ENCODE results near the gene CCDC85C. TPM values are rescaled to one million over a fixed set of nuclear protein-coding genes. Genes with fewer than 3 reads are reported as not detected.

The CCDC85C gene
- total RNA-seq, 1 experiment from 2014 or later, result 35.8 TPM

GRCh38 chr14:99463974-99464373 is 140.0 kb downstream of the CCDC85C start:
- peaks cover 36% of the 10 kb centered on the region for H3K4me1 Mint-ChIP-seq
- no peak overlapping the region for H3K27ac Mint-ChIP-seq

More at GRCh38 chr14:99463974-99464373, 140.0 kb downstream of the CCDC85C start:
- no peak for DNase-seq (ENCODE audit: low spot score)
- POLR2A ChIA-PET, result no interaction called here
- CTCF ChIA-PET, result interaction anchor here (0.5 to 1.4 kb wide), 3 partner anchors 24 to 164 kb away, joined by 3 to 4 read pairs (median 3); no protein-coding TSS in a partner anchor
- TF ChIP-seq CTCF (IDR thresholded peaks at IDR 0.05) (no peak), GABPB1 (CRISPR knock-in tag; IDR thresholded peaks at IDR 0.05) (no peak), HMGA2 (CRISPR knock-in tag; IDR thresholded peaks at IDR 0.05) (no peak), OVOL2 (CRISPR knock-in tag; IDR thresholded peaks at IDR 0.05; ENCODE audit: borderline replicate concordance) (no peak), FOXK1 (CRISPR knock-in tag; IDR thresholded peaks at IDR 0.05) (no peak), ZNF416 (CRISPR knock-in tag; IDR thresholded peaks at IDR 0.05) (no peak), CBFB (CRISPR knock-in tag; IDR thresholded peaks at IDR 0.05; ENCODE audit: low read depth) (no peak), ZNF121 (CRISPR knock-in tag; IDR thresholded peaks at IDR 0.05) (no peak), USF2 (CRISPR knock-in tag; IDR thresholded peaks at IDR 0.05) (no peak), ZNF423 (CRISPR knock-in tag; IDR thresholded peaks at IDR 0.05) (no peak), PRDM15 (CRISPR knock-in tag; IDR thresholded peaks at IDR 0.05) (no peak), NR2C2 (CRISPR knock-in tag; IDR thresholded peaks at IDR 0.05) (no peak), MYBL2 (CRISPR knock-in tag; IDR thresholded peaks at IDR 0.05) (no peak), TP53 (CRISPR knock-in tag; IDR thresholded peaks at IDR 0.05) (no peak), MXD4 (CRISPR knock-in tag; IDR thresholded peaks at IDR 0.05; ENCODE audit: borderline replicate concordance) (no peak), ZSCAN18 (CRISPR knock-in tag; IDR thresholded peaks at IDR 0.05) (no peak), MAX (CRISPR knock-in tag; IDR thresholded peaks at IDR 0.05) (no peak), EMX1 (CRISPR knock-in tag; IDR thresholded peaks at IDR 0.05) (no peak), ZNF317 (CRISPR knock-in tag; IDR thresholded peaks at IDR 0.05; ENCODE audit: borderline replicate concordance, low read depth) (no peak)
- H3K27me3 Mint-ChIP-seq (ENCODE audit: low read depth), result no peaks in the 10 kb centered on the region
- no peaks in the 10 kb centered on the region for H3K9me3 Mint-ChIP-seq
- ATAC-seq, result no peak
- H3K36me3 Mint-ChIP-seq, result peaks cover 3% of the 10 kb centered on the region
- no peak overlapping the region for H3K4me3 Mint-ChIP-seq
